Measurements from ENCODE around the gene PID1.

The PID1 gene

DNA sequence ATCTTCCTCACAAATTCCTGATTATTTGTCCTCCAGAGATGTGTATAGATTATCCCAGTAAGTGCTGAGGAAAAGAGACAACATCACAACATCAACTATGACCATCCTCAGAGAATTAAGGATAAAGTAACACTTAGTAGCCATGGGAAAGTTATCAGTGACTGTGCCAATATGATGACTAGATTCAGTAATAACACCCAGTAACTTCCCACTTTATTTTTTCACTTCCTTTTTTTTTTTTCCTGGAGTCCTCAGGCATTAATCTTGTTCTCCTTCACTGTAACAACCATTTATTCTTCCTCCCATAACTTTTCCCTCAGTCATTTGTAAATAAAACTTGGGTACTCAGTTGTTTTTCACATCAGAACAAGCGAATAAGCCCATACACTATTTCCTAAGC is 16.7 kb upstream of the PID1 start:
- Histone ChIP-seq H3K4me3 (ENCODE audit: low read length in 2 of 2) (no peak overlapping the region), H3K4me1 (ENCODE audit: control insufficient read depth in 2 of 2, insufficient read depth in 2 of 2, low read length in 2 of 2) (no peaks in the 10 kb centered on the region), H3K36me3 (ENCODE audit: control insufficient read depth in 2 of 2, insufficient read depth in 2 of 2, low read length in 2 of 2) (no peaks in the 10 kb centered on the region), H3K27me3 (ENCODE audit: control insufficient read depth in 2 of 2, insufficient read depth in 2 of 2, low read length in 2 of 2) (no peaks in the 10 kb centered on the region), H3K9ac (ENCODE audit: low read depth in 1 of 2, low read length in 2 of 2) (no peak overlapping the region), H3K9me3 (ENCODE audit: control insufficient read depth in 2 of 2, low read length in 2 of 2) (no peaks in the 10 kb centered on the region), H3K27ac (ENCODE audit: low read depth in 2 of 2, low read length in 2 of 2) (no peak overlapping the region)

DNA sequence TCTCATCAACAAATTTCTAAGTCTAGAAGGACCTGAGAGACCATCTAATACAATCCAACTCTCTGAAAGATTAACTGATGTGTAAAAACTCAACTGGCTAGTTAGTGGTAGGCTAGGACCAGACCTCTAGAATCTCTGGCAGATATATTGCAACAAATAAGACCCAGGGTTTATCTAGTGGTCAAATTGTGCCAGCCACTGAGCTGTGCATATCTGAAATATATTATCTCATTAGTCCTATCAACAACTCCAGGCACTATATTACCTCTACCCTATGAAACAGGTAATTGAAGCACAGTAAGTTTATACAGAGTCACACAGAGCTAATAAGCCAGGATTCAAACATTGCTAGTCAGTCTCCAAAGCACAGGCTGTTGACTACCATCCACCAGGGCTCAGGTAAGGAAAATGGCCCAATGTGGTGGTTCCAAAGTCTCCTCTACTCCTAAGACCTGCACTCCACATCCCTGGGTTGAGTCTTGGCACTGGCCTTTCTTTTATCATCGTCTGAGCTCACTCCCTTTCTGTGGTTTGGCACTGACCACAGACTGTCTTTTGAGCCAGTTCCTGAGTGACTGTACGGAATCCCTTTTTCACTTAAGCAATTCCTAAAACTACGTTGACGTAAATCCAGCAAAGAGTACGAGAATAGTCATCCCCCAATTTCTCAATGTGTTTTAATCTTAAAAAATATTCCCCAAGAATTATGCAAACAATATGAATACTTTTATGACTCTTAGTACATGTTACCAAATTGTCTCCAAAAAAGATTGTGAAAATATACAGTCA is 11.9 kb upstream of the PID1 start:
- H3K4me3 ChIP-seq (ENCODE audit: low read length in 2 of 2) = no peak overlapping the region
- no peak overlapping the region for H3K27ac ChIP-seq (ENCODE audit: low read depth in 2 of 2, low read length in 2 of 2)

DNA sequence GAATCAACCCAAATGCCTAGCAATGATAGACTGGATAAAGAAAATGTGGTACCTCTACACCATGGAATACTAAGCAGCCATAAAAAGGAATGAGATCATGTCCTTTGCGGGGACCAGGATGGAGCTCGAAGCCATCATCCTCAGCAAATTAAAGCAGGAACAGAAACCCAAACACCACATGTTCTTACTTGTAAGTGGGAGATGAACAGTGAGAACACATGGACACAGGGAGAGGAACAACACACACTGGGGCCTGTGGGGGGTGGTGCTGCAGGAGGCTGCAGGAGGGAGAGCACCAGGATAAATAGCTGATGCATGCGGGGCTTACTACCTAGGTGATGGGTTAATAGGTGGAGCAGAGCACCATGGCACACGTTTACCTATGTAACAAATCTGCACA is 8.4 kb upstream of the PID1 start:
- Histone ChIP-seq H3K4me1 (ENCODE audit: control insufficient read depth in 2 of 2, insufficient read depth in 2 of 2, low read length in 2 of 2) (no peaks in the 10 kb centered on the region), H3K27ac (ENCODE audit: low read depth in 2 of 2, low read length in 2 of 2) (no peak overlapping the region), H3K36me3 (ENCODE audit: control insufficient read depth in 2 of 2, insufficient read depth in 2 of 2, low read length in 2 of 2) (no peaks in the 10 kb centered on the region), H3K27me3 (ENCODE audit: control insufficient read depth in 2 of 2, insufficient read depth in 2 of 2, low read length in 2 of 2) (no peaks in the 10 kb centered on the region), H3K4me3 (ENCODE audit: low read length in 2 of 2) (no peak overlapping the region), H3K9ac (ENCODE audit: low read depth in 1 of 2, low read length in 2 of 2) (no peak overlapping the region), H3K9me3 (ENCODE audit: control insufficient read depth in 2 of 2, low read length in 2 of 2) (no peaks in the 10 kb centered on the region)

More for the DNA sequence above, 11.9 kb upstream of the PID1 start:
- H3K9ac ChIP-seq (ENCODE audit: low read depth in 1 of 2, low read length in 2 of 2) = no peak overlapping the region
- H3K27me3 ChIP-seq (ENCODE audit: control insufficient read depth in 2 of 2, insufficient read depth in 2 of 2, low read length in 2 of 2) = no peaks in the 10 kb centered on the region
- H3K36me3 ChIP-seq (ENCODE audit: control insufficient read depth in 2 of 2, insufficient read depth in 2 of 2, low read length in 2 of 2) = no peaks in the 10 kb centered on the region
- no peaks in the 10 kb centered on the region for H3K9me3 ChIP-seq (ENCODE audit: control insufficient read depth in 2 of 2, low read length in 2 of 2)
- no peaks in the 10 kb centered on the region for H3K4me1 ChIP-seq (ENCODE audit: control insufficient read depth in 2 of 2, insufficient read depth in 2 of 2, low read length in 2 of 2)

DNA sequence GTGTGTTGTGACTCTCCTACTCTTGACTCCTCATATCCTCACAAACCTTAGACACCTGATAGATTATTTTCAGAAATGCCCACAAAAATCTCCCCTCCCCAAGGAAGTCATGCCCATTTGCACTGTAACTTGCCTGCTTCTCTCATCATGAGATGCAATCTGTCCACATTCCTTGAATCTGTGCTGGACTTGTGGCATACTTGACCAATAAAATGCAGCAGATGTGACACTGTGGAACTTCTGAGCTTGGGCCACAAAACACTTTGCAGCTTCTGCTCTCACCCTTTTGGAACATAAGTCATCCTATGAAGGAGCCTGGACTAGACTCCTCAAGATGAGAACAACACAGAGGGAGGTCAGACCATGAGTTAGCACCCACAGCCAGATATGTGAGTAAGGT is 4.4 kb upstream of the PID1 start:
- Histone ChIP-seq H3K4me3 (ENCODE audit: low read length in 2 of 2) (no peak overlapping the region), H3K27me3 (ENCODE audit: control insufficient read depth in 2 of 2, insufficient read depth in 2 of 2, low read length in 2 of 2) (no peaks in the 10 kb centered on the region), H3K36me3 (ENCODE audit: control insufficient read depth in 2 of 2, insufficient read depth in 2 of 2, low read length in 2 of 2) (no peaks in the 10 kb centered on the region), H3K27ac (ENCODE audit: low read depth in 2 of 2, low read length in 2 of 2) (no peak overlapping the region), H3K9ac (ENCODE audit: low read depth in 1 of 2, low read length in 2 of 2) (no peak overlapping the region), H3K4me1 (ENCODE audit: control insufficient read depth in 2 of 2, insufficient read depth in 2 of 2, low read length in 2 of 2) (peaks cover 12 to 15% of the 10 kb centered on the region in 2 donors), H3K9me3 (ENCODE audit: control insufficient read depth in 2 of 2, low read length in 2 of 2) (no peaks in the 10 kb centered on the region)

DNA sequence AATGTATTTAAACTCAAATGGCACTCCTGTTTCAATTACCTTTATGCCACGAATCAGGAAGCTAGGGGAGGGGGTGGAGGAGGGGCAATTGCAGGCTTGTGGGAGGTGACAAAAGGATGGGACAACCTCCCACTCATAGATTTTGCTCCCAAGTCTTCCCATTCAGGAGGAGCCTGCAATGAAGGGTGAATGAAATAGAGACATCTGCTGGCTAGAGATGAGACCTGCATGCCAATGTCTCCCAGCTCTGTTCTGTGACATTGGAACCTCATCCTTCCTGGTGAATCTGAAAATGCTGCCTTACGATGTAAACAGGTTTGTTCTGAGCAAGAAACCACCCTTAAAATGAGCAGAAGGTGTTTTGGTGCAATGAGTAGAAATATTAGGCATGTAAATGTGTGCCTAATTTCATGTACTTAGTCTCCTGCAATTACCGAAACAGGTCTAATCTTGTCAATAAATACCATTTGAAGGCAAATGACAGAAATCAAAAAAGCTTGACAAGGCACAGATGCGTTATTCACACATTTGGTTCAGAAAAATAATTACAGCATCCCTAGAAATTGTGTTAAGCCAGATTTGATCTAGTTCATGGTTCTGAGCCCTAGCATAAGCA is 2.7 kb upstream of the PID1 start:
- no peaks in the 10 kb centered on the region for H3K36me3 ChIP-seq (ENCODE audit: control insufficient read depth in 2 of 2, insufficient read depth in 2 of 2, low read length in 2 of 2)
- peak overlapping the region; percentile 69 to 74 for H3K27ac ChIP-seq (ENCODE audit: low read depth in 2 of 2, low read length in 2 of 2)
- H3K27me3 ChIP-seq (ENCODE audit: control insufficient read depth in 2 of 2, insufficient read depth in 2 of 2, low read length in 2 of 2) = no peaks in the 10 kb centered on the region
- H3K9me3 ChIP-seq (ENCODE audit: control insufficient read depth in 2 of 2, low read length in 2 of 2) = no peaks in the 10 kb centered on the region
- peak overlapping the region; percentile 41 to 49 for H3K9ac ChIP-seq (ENCODE audit: low read depth in 1 of 2, low read length in 2 of 2)
- H3K4me1 ChIP-seq (ENCODE audit: control insufficient read depth in 2 of 2, insufficient read depth in 2 of 2, low read length in 2 of 2) = peaks cover 12 to 23% of the 10 kb centered on the region in 2 donors
- peak overlapping the region; percentile 31 to 63 for H3K4me3 ChIP-seq (ENCODE audit: low read length in 2 of 2)

DNA sequence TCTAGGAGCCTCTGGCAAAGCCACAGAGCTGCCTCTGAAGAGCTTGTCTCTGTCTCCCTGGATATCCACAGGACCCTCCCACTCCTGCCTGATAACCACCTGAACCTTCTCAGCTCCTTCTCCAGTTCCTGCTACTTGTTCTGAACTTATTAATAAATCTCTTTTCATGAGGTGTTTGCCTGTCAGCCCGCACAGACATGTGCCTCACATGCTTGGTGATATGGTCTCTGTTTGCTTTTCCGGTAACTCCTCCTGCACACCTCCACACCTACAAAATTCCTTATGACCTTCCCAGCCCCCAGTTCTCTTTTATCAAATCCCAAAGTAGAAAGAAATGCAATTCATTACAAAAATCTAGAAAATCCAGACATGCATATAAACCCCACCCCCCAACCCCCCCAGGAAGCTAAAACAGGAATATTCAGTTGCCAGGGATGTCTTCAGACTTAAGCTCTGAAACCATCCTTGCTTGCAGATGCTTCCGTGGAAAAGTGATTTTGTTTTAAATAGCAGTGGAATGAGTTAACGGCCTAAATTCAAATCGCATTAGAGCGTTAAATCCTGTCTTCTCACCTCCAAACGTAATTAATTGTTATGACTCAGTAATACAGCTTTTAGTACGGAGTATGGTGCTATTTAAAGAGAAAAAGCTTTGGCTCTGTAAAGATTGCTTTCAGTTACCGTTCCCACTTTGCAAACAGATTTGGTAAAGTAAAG is 2.1 kb upstream of the PID1 start:
- Histone ChIP-seq H3K4me3 (ENCODE audit: low read length in 2 of 2) (peak overlapping the region; percentile 31 to 63), H3K9me3 (ENCODE audit: control insufficient read depth in 2 of 2, low read length in 2 of 2) (no peaks in the 10 kb centered on the region), H3K27ac (ENCODE audit: low read depth in 2 of 2, low read length in 2 of 2) (peak overlapping the region; percentile 69 to 74), H3K9ac (ENCODE audit: low read depth in 1 of 2, low read length in 2 of 2) (peak overlapping the region; percentile 6 to 49), H3K36me3 (ENCODE audit: control insufficient read depth in 2 of 2, insufficient read depth in 2 of 2, low read length in 2 of 2) (no peaks in the 10 kb centered on the region), H3K4me1 (ENCODE audit: control insufficient read depth in 2 of 2, insufficient read depth in 2 of 2, low read length in 2 of 2) (peaks cover 12 to 23% of the 10 kb centered on the region in 2 donors), H3K27me3 (ENCODE audit: control insufficient read depth in 2 of 2, insufficient read depth in 2 of 2, low read length in 2 of 2) (no peaks in the 10 kb centered on the region)

DNA sequence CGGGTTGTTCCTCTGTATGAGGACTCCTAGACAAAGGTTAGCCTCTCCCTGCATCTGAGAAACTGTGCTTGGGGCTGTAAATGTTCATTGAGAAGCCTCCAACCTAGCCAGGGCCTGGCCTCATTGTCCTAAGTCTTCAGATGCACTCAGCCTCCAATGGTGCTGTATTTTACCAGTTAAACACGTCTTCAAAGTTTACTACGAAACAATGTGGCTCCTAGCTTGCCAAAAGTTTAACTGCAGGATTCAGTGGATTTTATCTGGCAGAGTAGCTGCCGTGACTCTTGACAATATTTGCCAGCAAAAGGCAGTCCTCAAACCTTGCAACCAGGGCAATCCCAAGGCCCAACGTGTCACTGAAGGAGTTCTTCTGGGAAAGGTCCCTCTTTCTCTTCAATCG is 1.1 kb downstream of the PID1 start:
- H3K27ac ChIP-seq (ENCODE audit: low read depth in 2 of 2, low read length in 2 of 2) = peak overlapping the region; percentile 33 to 54
- H3K9ac ChIP-seq (ENCODE audit: low read depth in 1 of 2, low read length in 2 of 2) = peak overlapping the region; percentile 56 to 76
- H3K4me3 ChIP-seq (ENCODE audit: low read length in 2 of 2) = peak overlapping the region; percentile 72 to 84
- H3K4me1 ChIP-seq (ENCODE audit: control insufficient read depth in 2 of 2, insufficient read depth in 2 of 2, low read length in 2 of 2) = peaks cover 12 to 23% of the 10 kb centered on the region in 2 donors
- no peaks in the 10 kb centered on the region for H3K36me3 ChIP-seq (ENCODE audit: control insufficient read depth in 2 of 2, insufficient read depth in 2 of 2, low read length in 2 of 2)
- H3K27me3 ChIP-seq (ENCODE audit: control insufficient read depth in 2 of 2, insufficient read depth in 2 of 2, low read length in 2 of 2) = no peaks in the 10 kb centered on the region
- no peaks in the 10 kb centered on the region for H3K9me3 ChIP-seq (ENCODE audit: control insufficient read depth in 2 of 2, low read length in 2 of 2)

DNA sequence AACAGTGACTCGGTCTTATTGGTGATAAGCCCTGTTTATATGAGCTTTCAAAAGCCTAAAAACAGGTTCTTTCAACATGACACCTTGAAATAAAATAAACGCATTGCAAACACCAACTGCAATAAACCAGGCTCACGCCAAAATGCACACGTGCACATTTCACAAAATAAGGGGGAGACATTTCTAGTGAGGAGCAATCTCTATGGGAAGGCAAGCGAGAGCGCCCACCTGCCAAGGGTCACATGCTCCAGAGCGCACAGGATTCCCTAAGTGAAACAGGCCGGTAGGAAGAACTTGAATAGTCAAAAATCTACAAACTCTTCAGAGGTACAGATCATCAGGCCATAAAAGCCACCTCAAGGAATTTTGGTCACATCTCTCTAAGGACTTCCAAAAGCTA is 1.9 kb downstream of the PID1 start:
- Histone ChIP-seq H3K4me3 (ENCODE audit: low read length in 2 of 2) (peak overlapping the region; percentile 72 to 84), H3K27ac (ENCODE audit: low read depth in 2 of 2, low read length in 2 of 2) (no peak overlapping the region), H3K9ac (ENCODE audit: low read depth in 1 of 2, low read length in 2 of 2) (peak overlapping the region in 1 of 2 donors; percentile 76), H3K4me1 (ENCODE audit: control insufficient read depth in 2 of 2, insufficient read depth in 2 of 2, low read length in 2 of 2) (peaks cover 12 to 23% of the 10 kb centered on the region in 2 donors), H3K27me3 (ENCODE audit: control insufficient read depth in 2 of 2, insufficient read depth in 2 of 2, low read length in 2 of 2) (no peaks in the 10 kb centered on the region), H3K9me3 (ENCODE audit: control insufficient read depth in 2 of 2, low read length in 2 of 2) (no peaks in the 10 kb centered on the region), H3K36me3 (ENCODE audit: control insufficient read depth in 2 of 2, insufficient read depth in 2 of 2, low read length in 2 of 2) (no peaks in the 10 kb centered on the region)

DNA sequence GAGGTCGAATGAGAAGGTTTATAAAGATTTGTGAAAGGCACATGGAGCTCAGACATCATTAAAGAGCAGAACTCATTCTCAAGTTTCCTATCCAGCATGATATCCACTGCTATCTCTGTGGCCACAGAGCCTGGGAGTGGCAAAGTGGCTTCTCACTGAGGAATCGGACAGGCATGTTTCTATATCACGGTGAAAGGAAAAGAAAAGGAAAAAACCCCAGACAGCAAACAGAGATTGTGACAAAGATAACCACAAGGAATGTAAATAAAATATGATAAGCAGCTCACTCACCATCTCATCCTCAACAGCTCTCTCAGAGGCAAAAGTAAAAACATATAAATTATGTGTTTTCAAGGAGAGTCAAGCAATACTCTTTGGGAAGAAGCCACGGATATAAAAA is 2.5 kb downstream of the PID1 start:
- Histone ChIP-seq H3K9ac (ENCODE audit: low read depth in 1 of 2, low read length in 2 of 2) (peak overlapping the region in 1 of 2 donors; percentile 45), H3K4me3 (ENCODE audit: low read length in 2 of 2) (peak overlapping the region; percentile 5 to 84), H3K27me3 (ENCODE audit: control insufficient read depth in 2 of 2, insufficient read depth in 2 of 2, low read length in 2 of 2) (no peaks in the 10 kb centered on the region), H3K4me1 (ENCODE audit: control insufficient read depth in 2 of 2, insufficient read depth in 2 of 2, low read length in 2 of 2) (peaks cover 8 to 19% of the 10 kb centered on the region in 2 donors), H3K9me3 (ENCODE audit: control insufficient read depth in 2 of 2, low read length in 2 of 2) (no peaks in the 10 kb centered on the region), H3K36me3 (ENCODE audit: control insufficient read depth in 2 of 2, insufficient read depth in 2 of 2, low read length in 2 of 2) (no peaks in the 10 kb centered on the region), H3K27ac (ENCODE audit: low read depth in 2 of 2, low read length in 2 of 2) (no peak overlapping the region)

DNA sequence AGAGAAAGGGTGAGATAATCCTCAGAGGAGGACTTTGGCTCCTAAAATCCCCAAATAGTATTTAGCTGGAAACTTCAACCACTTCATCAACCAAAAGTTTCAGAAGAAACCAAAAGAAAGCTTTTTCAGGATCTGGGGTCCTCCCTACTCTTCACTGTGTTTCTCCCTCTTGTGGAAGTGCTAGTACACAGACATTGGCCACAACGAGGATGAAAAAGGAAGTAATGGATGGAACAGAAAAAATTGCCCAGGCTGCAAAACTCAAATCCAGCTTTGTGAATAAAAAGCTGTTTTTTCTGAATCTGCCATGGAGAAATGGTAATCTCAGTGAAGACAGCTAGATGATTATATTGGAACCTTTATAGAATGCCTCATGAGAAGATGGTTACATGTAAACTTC is 4.0 kb downstream of the PID1 start:
- Histone ChIP-seq H3K4me3 (ENCODE audit: low read length in 2 of 2) (no peak overlapping the region), H3K9ac (ENCODE audit: low read depth in 1 of 2, low read length in 2 of 2) (no peak overlapping the region), H3K9me3 (ENCODE audit: control insufficient read depth in 2 of 2, low read length in 2 of 2) (no peaks in the 10 kb centered on the region), H3K36me3 (ENCODE audit: control insufficient read depth in 2 of 2, insufficient read depth in 2 of 2, low read length in 2 of 2) (no peaks in the 10 kb centered on the region), H3K27ac (ENCODE audit: low read depth in 2 of 2, low read length in 2 of 2) (no peak overlapping the region), H3K4me1 (ENCODE audit: control insufficient read depth in 2 of 2, insufficient read depth in 2 of 2, low read length in 2 of 2) (peaks cover 2 to 8% of the 10 kb centered on the region in 2 donors), H3K27me3 (ENCODE audit: control insufficient read depth in 2 of 2, insufficient read depth in 2 of 2, low read length in 2 of 2) (no peaks in the 10 kb centered on the region)
